GM18526 (cell line): ENCODE measurements around the gene DGCR2.

Experiments used
- POLR2A ChIP-seq: IDR thresholded peaks from 3 replicates; pipeline ENCODE4 v1.6.1; 2011; ENCODE audit not compliant: insufficient read length; ENCODE audit errors: extremely low read depth

The DGCR2 gene

GRCh38 chr22:19122143-19122751 is at the start of gene DGCR2:
TSS of gene DGCR2 (minus strand) at chr22:19122412. CDS start at chr22:19122206, 206 bp downstream.
- peak; percentile 82 for TF ChIP-seq POLR2A

GRCh38 chr22:19169947-19170318 is 47.7 kb upstream of the DGCR2 start:
- no peak for TF ChIP-seq POLR2A

- TF ChIP-seq POLR2A: no peak
Measured at GRCh38 chr22:19169002-19169946, 47.1 kb upstream of the DGCR2 start.

- no peak for TF ChIP-seq POLR2A
Measured at GRCh38 chr22:19168088-19168890, 46.1 kb upstream of the DGCR2 start.

- no peak for TF ChIP-seq POLR2A
Measured at GRCh38 chr22:19167106-19167869, 45.1 kb upstream of the DGCR2 start.

- no peak for TF ChIP-seq POLR2A
Measured at GRCh38 chr22:19166421-19166820, 44.2 kb upstream of the DGCR2 start.

GRCh38 chr22:19164425-19164824 is 42.2 kb upstream of the DGCR2 start:
- TF ChIP-seq POLR2A: no peak

GRCh38 chr22:19152942-19153883 is 31.0 kb upstream of the DGCR2 start:
- no peak for TF ChIP-seq POLR2A

- TF ChIP-seq POLR2A: no peak
Measured at GRCh38 chr22:19151329-19152191, 29.3 kb upstream of the DGCR2 start.

GRCh38 chr22:19150482-19151328 is 28.5 kb upstream of the DGCR2 start:
- no peak for TF ChIP-seq POLR2A

GRCh38 chr22:19149991-19150390 is 27.8 kb upstream of the DGCR2 start, which contains the start of gene GSC2:
TSS of gene GSC2 (minus strand) at chr22:19150292. CDS start at chr22:19150283, 9 bp downstream.
- no peak for TF ChIP-seq POLR2A
